Fibroblast of skin of right quadriceps (primary cell): Measurements from ENCODE around the gene KRTAP10-1.
A peak's percentile ranks its signal among the peaks of the same experiment; 100 is the strongest.
"Not testable (repeated sequence)": the region's sequence is repeated elsewhere in the genome, so short reads cannot be mapped to it uniquely, and the experiment has no call there.

Experiments used
- DNase-seq: peaks from one replicate; pipeline ENCODE4 v3.0.0-alpha.2; 2013

KRTAP10-1 gene

GRCh38 chr21:44514746-44515358, 25.1 kb downstream of the KRTAP10-1 start:
- DNase-seq: no peak

DNA sequence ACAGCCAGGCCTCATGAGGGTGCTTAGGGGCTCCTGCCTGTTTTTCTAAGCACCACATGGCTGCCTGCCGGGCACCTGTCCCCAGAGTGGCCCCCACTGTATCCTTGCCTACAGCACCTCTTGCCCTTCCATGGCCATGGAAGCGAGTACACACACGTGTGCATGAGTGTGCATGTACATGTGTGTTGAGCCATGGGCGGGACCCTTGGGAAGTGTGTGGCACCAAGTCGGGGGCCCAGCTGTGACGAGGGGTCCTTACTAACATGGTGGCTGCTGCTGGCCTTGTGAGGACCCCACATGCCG, 25.8 kb downstream of the KRTAP10-1 start:
- DNase-seq: no peak

- DNase-seq: no peak
These were observed 26.4 kb downstream of the KRTAP10-1 start for GRCh38 chr21:44513389-44514217.

GRCh38 chr21:44512496-44513388, 27.3 kb downstream of the KRTAP10-1 start:
- DNase-seq: no peak

DNA sequence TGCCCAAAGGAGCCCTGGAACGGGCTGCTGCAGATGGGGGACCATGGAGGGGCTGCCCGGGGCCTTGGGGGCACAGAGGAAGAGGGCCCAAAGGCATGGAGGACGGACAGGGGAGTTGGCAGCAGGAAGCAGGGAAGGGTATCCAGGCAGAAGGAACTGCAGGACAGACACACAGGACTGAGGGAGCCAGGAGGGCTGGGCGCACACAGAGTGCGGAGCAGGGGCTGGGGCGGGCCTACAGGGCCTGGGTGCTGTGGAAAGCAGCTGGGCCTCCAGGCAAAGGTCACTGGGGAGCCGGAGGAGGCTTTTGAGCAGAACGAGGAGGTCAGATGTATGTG, 28.1 kb downstream of the KRTAP10-1 start:
- no peak for DNase-seq

DNA sequence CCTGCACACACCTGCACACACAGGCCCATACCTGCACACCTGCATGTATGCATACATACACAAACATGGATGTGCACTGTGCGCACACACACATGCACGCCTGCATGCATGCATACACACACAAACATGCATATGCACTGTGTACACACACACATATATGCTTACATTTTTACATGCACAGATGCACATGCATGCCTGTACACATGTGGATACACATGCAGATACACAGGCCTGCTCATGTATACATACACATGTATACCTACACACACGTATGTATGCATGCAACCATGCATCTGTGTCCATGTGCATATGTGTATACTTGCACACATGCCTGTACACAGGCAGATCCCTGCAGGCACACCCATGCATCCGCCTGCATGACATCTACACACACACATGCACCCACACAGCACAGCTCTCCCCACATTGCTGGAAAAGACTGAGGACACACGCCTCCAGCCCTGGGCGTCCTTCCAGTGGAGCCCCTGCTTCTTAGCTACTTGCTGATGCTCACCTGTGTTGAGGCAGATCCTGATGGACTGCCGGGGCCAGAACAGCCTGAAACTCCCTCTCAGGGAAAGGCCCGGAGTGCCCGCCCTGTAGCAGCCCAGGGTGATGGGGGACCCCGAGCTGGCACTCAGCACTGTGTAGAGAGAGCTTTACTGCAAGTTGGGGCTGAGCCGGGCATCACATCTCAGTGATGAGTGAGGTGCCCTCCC, 28.6 kb downstream of the KRTAP10-1 start:
- DNase-seq: no peak

- peak; percentile 17 for DNase-seq
These were observed 29.3 kb downstream of the KRTAP10-1 start for GRCh38 chr21:44510508-44511218.

DNA sequence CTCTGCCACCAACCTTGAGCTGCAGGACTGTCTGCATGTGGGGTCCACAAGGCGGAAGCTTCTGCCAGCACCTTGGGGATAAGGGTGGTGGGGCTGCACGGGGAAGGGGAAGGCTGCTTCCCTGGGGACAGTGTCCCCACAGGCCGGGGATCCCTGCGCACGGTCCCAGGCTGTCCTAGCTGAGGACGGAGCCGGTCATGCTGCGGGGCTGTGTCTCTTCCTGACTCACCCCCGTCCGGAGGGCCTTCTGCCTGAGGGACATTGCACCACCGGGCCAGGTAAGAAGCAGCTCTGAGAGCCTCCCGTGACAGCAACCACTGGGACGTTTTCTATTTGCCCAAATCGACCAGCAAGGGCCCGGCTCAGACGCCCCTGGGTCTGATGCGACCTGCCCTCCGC, 29.9 kb downstream of the KRTAP10-1 start:
- no peak for DNase-seq

- DNase-seq: no peak
These were observed 30.5 kb downstream of the KRTAP10-1 start for GRCh38 chr21:44509539-44509938.

DNA sequence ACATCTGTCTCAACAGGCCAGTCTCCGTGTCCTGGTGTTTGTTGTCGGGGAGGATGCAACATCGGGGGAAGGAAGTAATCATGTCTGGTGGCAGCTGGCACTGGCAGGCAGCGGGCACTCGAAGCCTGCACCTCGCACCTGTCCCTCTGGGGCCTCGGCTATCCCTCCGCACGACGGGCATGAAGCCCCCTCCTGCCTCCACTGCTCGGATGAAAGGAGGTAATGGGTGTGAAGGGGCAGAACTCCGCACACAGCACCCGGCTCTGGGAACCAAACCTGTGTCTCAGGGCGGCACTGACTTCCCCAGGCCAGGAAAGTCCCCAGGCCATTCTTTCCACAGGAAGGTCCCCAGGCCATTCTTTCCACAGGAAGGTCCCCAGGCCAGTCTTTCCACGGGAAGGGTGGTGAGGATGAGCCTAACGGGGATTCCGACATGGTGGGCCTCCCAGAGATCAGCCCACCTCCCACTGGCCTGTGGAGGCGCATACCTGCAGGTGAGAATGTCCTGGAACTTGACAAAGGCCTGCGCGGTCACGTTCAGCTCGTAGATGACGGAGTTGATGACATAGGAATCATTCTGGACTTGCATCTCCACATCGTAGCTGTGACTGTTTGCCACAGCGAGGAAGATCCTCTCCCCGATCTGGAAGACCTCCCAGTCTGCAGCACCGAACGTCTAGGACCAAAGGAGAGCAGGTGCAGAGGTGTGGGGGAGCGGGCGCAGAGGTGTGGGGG, 31.1 kb downstream of the KRTAP10-1 start:
- no peak for DNase-seq

DNA sequence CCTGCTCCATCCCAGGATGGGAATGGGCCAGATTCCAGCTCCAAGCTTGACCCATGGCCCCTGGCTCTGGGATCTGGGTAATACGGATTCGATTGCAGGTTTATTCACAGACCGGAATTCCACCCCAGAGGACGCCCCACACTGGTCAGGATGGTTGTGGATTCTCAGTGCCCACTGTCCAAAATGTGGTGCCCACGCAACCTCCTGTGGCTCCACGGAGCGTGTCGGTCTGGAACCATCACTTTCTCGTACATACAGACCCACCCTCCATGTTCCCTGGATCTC, 31.6 kb downstream of the KRTAP10-1 start:
- no peak for DNase-seq

- DNase-seq: no peak
These were observed 32.1 kb downstream of the KRTAP10-1 start for GRCh38 chr21:44507673-44508425.

GRCh38 chr21:44506279-44507255, 33.4 kb downstream of the KRTAP10-1 start:
- DNase-seq: no peak

DNA sequence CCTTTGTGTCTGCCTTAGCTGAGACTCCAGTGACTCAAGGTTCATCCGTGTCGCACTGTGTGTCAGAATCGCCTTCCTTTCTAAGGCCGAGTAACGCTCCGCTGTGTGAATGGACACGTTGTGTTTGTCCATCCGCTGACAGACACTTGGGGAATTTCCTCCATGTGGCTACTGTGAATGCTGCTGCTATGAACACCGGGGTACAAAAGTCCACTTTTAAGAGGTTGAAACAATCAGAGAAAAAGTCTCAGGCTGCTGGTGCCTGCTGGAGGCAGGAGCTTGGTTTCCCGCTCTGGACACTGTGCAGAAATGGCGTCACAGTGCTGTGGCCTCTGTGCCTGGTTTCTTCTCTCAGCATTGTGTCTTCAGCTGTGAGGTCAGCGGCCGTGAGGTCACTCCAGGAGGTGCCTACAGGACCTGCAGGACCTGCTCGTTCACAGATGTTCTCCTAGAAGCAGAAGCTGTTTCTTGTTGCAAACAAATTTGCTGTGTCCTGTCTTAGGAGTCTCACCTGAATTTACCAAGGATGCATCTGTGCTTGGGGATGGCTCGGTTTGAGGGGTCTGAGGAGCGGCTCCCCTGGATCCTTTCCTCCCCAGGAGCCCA, 34.2 kb downstream of the KRTAP10-1 start:
- no peak for DNase-seq

- no peak for DNase-seq
These were observed 36.0 kb downstream of the KRTAP10-1 start for GRCh38 chr21:44503901-44504399.

DNA sequence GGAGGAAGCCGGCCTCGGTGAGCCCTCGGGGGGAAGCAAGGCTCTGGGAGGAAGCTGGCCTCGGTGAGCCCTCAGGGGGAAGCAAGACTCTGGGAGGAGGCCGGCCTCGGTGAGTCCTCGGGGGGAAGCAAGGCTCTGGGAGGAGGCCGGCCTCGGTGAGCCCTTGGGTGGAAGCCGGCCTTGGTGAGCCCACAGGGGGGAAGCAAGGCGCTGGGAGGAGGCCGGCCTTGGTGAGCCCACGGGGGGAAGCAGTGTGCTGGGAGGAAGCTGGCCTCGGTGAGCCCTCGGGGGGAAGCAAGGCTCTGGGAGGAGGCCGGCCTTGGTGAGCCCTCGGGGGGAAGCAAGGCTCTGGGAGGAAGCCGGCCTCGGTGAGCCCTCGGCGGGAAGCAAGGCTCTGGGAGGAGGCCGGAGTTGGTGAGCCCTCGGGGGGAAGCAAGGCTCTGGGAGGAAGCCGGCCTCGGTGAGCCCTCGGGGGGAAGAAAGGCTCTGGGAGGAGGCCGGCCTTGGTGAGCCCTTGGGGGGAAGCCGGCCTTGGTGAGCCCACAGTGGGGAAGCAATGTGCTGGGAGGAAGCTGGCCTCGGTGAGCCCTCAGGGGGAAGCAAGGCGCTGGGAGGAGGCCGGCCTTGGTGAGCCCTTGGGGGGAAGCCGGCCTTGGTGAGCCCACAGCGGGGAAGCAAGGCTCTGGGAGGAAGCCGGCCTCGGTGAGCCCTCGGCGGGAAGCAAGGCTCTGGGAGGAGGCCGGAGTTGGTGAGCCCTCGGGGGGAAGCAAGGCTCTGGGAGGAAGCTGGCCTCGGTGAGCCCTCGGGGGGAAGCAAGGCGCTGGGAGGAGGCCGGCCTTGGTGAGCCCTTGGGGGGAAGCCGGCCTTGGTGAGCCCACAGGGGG, 36.7 kb downstream of the KRTAP10-1 start:
- DNase-seq: not testable (repeated sequence)

DNA sequence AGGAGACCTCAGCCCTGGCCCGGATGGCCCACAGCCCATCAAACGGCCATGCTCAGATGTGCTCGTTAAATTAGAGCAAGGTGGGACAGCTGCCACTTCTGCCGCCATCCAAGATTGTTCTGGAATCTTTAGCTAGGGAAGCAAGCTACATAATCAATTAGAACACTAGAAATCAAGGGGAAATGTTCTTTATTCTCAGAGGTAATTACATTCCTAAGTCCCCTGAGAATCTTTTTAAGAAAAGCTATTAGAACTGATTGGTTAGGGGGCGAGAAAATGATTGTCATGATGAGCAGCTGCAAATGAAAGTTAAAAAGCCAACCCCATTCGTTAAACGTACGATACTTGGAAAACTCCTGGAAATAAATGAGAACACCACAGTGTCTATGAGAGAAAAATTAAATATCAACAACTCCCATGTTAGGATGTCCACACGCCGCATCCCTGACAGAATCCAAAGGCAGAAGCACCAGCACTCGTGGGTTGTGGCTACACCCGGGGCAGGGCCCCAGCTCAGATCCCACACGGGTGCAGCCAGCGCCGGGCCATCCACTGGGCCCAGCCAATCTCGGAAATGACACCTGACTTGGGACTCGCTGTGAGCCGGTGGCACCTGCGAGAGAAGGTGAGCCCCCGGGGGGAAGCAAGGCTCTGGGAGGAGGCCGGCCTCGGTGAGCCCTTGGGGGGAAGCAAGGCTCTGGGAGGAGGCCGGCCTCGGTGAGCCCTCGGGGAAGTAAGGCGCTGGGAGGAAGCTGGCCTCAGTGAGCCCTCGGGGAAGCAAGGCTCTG, 37.6 kb downstream of the KRTAP10-1 start:
- DNase-seq: no peak
